NCI-H2227 (cell line): Measurements from ENCODE around the gene GNB1L.
A peak's percentile ranks its signal among the peaks of the same experiment; 100 is the strongest.

Source experiments
- DNase-seq: peaks from one replicate; lab custom pipeline; 2025; ENCODE audit not compliant: unreplicated experiment; lab: John Stamatoyannopoulos, UW

GNB1L gene

GRCh38 chr22:19865141-19865829 lies 10.6 kb upstream of the GNB1L start:
- DNase-seq = no peak

- no peak for DNase-seq
Observed at GRCh38 chr22:19864538-19865106, 9.9 kb upstream of the GNB1L start.

GRCh38 chr22:19863571-19863970 lies 8.9 kb upstream of the GNB1L start:
- no peak for DNase-seq

- DNase-seq = no peak
Observed at GRCh38 chr22:19862619-19863246, 8.1 kb upstream of the GNB1L start.

- no peak for DNase-seq
Observed at GRCh38 chr22:19859861-19860510, 5.3 kb upstream of the GNB1L start.

- DNase-seq = no peak
Observed at GRCh38 chr22:19857382-19857781, 2.7 kb upstream of the GNB1L start.

- DNase-seq = peak; percentile 56
Observed at GRCh38 chr22:19855504-19856409, 1.1 kb upstream of the GNB1L start.

- DNase-seq = peak; percentile 52
Observed at GRCh38 chr22:19853879-19854777, 546 bp downstream of the GNB1L start.

GRCh38 chr22:19853058-19853878 lies 1.4 kb downstream of the GNB1L start:
- no peak for DNase-seq

GRCh38 chr22:19852177-19852781 lies 2.4 kb downstream of the GNB1L start:
- no peak for DNase-seq

- DNase-seq = no peak
Observed at GRCh38 chr22:19851291-19852176, 3.1 kb downstream of the GNB1L start.

- no peak for DNase-seq
Observed at GRCh38 chr22:19850763-19851109, 3.9 kb downstream of the GNB1L start.

GRCh38 chr22:19849835-19850762 lies 4.6 kb downstream of the GNB1L start:
- DNase-seq = no peak

GRCh38 chr22:19848298-19849224 lies 6.1 kb downstream of the GNB1L start:
- no peak for DNase-seq

GRCh38 chr22:19847345-19847632 lies 7.4 kb downstream of the GNB1L start:
- DNase-seq = no peak
